Caco-2 (cell line): ENCODE measurements around the gene HSPB6. TPM values are rescaled to one million over a fixed set of nuclear protein-coding genes. Genes with fewer than 3 reads are reported as not detected.

ENCODE experiments used
- BruUV-seq: library from RNA; stranded (reverse); fragments of 400-500 nt; replicated peaks from 2 replicates; lab custom pipeline; 2021; lab: Mats Ljungman, UMichigan
- CTCF ChIA-PET: fragments of 300-600 bp; sonication (Branson Sonifier 250); formaldehyde crosslinking; loops from one replicate; lab custom pipeline; 2022; ENCODE audit warnings: antibody characterized with exemption; lab: Charles Lee
- POLR2A ChIA-PET: fragments of 300-600 bp; sonication (Branson Sonifier 250); formaldehyde crosslinking; loops from one replicate; lab custom pipeline; 2022; ENCODE audit warnings: antibody characterized with exemption; lab: Charles Lee
- DNase-seq, 2 experiments: peaks; one replicate each; pipeline versions ENCODE4 v3.0.0 to v3.0.0-alpha.2; 2020 to 2022
- H3K27me3 ChIP-seq: replicated peaks from 2 replicates; pipeline ENCODE4 v1.6.0; 2011; ENCODE audit warnings: low read length; ENCODE audit not compliant: control insufficient read depth, insufficient read depth
- H3K36me3 ChIP-seq: 2 replicates; pipeline ENCODE4 v1.5.1; 2011; ENCODE audit warnings: low read length; ENCODE audit not compliant: control insufficient read depth, insufficient read depth
- H3K4me1 ChIP-seq: fragments of 250-450 bp; sonication (Bioruptor Pico); 2 replicates; pipeline ENCODE4 v1.5.1; 2020; ENCODE audit warnings: mild to moderate bottlenecking
- H3K4me3 ChIP-seq: 2 replicates; pipeline ENCODE4 v1.5.1; 2011; ENCODE audit warnings: low read depth, mild to moderate bottlenecking, control low read depth, low read length
- H3K9me3 ChIP-seq: fragments of 250-450 bp; sonication (Bioruptor Pico); 2 replicates; pipeline ENCODE4 v1.5.1; 2020; ENCODE audit warnings: mild to moderate bottlenecking, moderate library complexity
- H3K27ac Mint-ChIP-seq: one replicate; pipeline ENCODE4 v1.8.0; 2022; ENCODE audit warnings: mixed read lengths; ENCODE audit not compliant: unreplicated experiment
- H3K27me3 Mint-ChIP-seq: one replicate; pipeline ENCODE4 v1.8.0; 2022; ENCODE audit warnings: mixed read lengths; ENCODE audit not compliant: insufficient read depth, unreplicated experiment
- H3K36me3 Mint-ChIP-seq: one replicate; pipeline ENCODE4 v1.8.0; 2022; ENCODE audit warnings: mild to moderate bottlenecking, mixed read lengths; ENCODE audit not compliant: insufficient read depth, unreplicated experiment
- H3K4me1 Mint-ChIP-seq: one replicate; pipeline ENCODE4 v1.8.0; 2022; ENCODE audit warnings: low read depth, mixed read lengths; ENCODE audit not compliant: unreplicated experiment
- H3K4me3 Mint-ChIP-seq: one replicate; pipeline ENCODE4 v1.8.0; 2022; ENCODE audit warnings: mild to moderate bottlenecking, moderate library complexity, mixed read lengths; ENCODE audit not compliant: unreplicated experiment
- H3K9me3 Mint-ChIP-seq: one replicate; pipeline ENCODE4 v1.8.0; 2022; ENCODE audit warnings: mixed read lengths; ENCODE audit not compliant: unreplicated experiment
- intact Hi-C: fragments of 100-400 bp; cut with micrococcal nuclease; formaldehyde crosslinking; loops from one replicate; pipeline ENCODE4 v1.10.0; 2022; ENCODE audit not compliant: unreplicated experiment
- total RNA-seq: library from RNA; stranded (reverse); gene quantifications from 2 replicates; pipeline ENCODE4 v1.2.3, GENCODE V29; 2022
- TF ChIP-seq, protein P1 (sequence below), 2 experiments: fragments of 200-600 bp in 1 of 2; IDR thresholded peaks; 1 replicate in 1 of 2; 2 replicates in 1 of 2; pipeline versions ENCODE4 v1.5.1 to v1.8.0; 2011 to 2022; ENCODE audit warnings: antibody characterized with exemption in 1 of 2, control low read depth in 1 of 2, inconsistent platforms in 1 of 2, low read depth in 1 of 2, low read length in 1 of 2, mild to moderate bottlenecking in 1 of 2, moderate library complexity in 1 of 2; ENCODE audit not compliant: insufficient read depth in 1 of 2, severe bottlenecking in 1 of 2, unreplicated experiment in 1 of 2

HSPB6 gene
- total RNA-seq, 1 experiment from 2014 or later = 0.48 TPM

- BruUV-seq = no TSS peak
- H3K27ac Mint-ChIP-seq = no peak overlapping the region
Observed at GRCh38 chr19:35736913-35737886, 19.6 kb downstream of the HSPB6 start.

DNA sequence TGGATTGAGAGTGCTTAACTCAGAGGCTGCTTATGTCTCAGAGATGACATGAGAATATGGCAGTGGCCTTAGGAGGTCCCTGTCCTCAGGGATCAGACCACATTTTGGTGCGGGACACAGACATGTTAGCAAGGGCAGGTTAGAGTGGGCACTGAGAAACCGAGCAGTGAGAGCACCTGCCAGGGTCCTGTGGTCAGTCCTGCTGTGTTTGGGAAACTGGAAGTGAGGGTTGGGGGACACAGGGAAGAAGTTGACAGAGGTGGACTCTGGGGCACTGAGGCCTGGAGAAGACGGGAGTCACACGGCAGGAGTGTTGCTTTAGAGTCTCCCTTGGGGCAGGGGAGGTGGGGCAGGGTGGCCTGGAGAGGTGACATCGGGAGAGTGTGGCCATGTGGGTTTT is 21.9 kb downstream of the HSPB6 start:
- H3K4me3 Mint-ChIP-seq = no peak overlapping the region
- CTCF ChIA-PET = no interaction called here
- no peaks in the 10 kb centered on the region for H3K4me1 Mint-ChIP-seq
- BruUV-seq = no TSS peak
- intact Hi-C loops = no loop called here
- H3K36me3 Mint-ChIP-seq = peaks cover 80% of the 10 kb centered on the region
- H3K4me1 ChIP-seq = peaks cover 4% of the 10 kb centered on the region; the same call in 1 of the 2 replicates
- H3K27ac Mint-ChIP-seq = no peak overlapping the region
- H3K9me3 Mint-ChIP-seq = no peaks in the 10 kb centered on the region
- no peaks in the 10 kb centered on the region for H3K9me3 ChIP-seq
- DNase-seq = no peak
- H3K27me3 ChIP-seq = no peaks in the 10 kb centered on the region
- H3K27me3 Mint-ChIP-seq = no peaks in the 10 kb centered on the region
- peaks cover 15% of the 10 kb centered on the region for H3K36me3 ChIP-seq
- TF ChIP-seq, protein P1, sequence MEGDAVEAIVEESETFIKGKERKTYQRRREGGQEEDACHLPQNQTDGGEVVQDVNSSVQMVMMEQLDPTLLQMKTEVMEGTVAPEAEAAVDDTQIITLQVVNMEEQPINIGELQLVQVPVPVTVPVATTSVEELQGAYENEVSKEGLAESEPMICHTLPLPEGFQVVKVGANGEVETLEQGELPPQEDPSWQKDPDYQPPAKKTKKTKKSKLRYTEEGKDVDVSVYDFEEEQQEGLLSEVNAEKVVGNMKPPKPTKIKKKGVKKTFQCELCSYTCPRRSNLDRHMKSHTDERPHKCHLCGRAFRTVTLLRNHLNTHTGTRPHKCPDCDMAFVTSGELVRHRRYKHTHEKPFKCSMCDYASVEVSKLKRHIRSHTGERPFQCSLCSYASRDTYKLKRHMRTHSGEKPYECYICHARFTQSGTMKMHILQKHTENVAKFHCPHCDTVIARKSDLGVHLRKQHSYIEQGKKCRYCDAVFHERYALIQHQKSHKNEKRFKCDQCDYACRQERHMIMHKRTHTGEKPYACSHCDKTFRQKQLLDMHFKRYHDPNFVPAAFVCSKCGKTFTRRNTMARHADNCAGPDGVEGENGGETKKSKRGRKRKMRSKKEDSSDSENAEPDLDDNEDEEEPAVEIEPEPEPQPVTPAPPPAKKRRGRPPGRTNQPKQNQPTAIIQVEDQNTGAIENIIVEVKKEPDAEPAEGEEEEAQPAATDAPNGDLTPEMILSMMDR (IDR thresholded peaks at IDR 0.05; ENCODE audit: insufficient read depth in 1 of 2, low read depth in 1 of 2, low read length in 1 of 2, severe bottlenecking in 1 of 2, unreplicated experiment in 1 of 2) = no peak
- H3K4me3 ChIP-seq = no peak overlapping the region
- POLR2A ChIA-PET = no interaction called here

More at GRCh38 chr19:35736913-35737886, 19.6 kb downstream of the HSPB6 start:
- peaks cover 7% of the 10 kb centered on the region for H3K4me1 Mint-ChIP-seq
- Histone ChIP-seq H3K4me1 (peaks cover 4% of the 10 kb centered on the region; the same call in 1 of the 2 replicates), H3K27me3 (no peaks in the 10 kb centered on the region), H3K36me3 (peaks cover 12% of the 10 kb centered on the region), H3K4me3 (no peak overlapping the region), H3K9me3 (no peaks in the 10 kb centered on the region)
- ChIA-PET CTCF (interaction anchor here (0.9 to 1.6 kb wide), 4 partner anchors 9 to 194 kb away, joined by 3 to 7 read pairs (median 5); partner anchors contain the start of genes PSENEN and U2AF1L4), POLR2A (no interaction called here)
- H3K4me3 Mint-ChIP-seq = no peak overlapping the region
- intact Hi-C loops = no loop called here
- no peaks in the 10 kb centered on the region for H3K9me3 Mint-ChIP-seq
- peaks cover 76% of the 10 kb centered on the region for H3K36me3 Mint-ChIP-seq
- no peak for DNase-seq
- H3K27me3 Mint-ChIP-seq = no peaks in the 10 kb centered on the region
- TF ChIP-seq, protein P1 (IDR thresholded peaks at IDR 0.05; ENCODE audit: insufficient read depth in 1 of 2, low read depth in 1 of 2, low read length in 1 of 2, severe bottlenecking in 1 of 2, unreplicated experiment in 1 of 2) = peak in 1 of 2 experiments; percentile 42

GRCh38 chr19:35734273-35734672 is 22.6 kb downstream of the HSPB6 start:
- no peaks in the 10 kb centered on the region for H3K27me3 Mint-ChIP-seq
- DNase-seq = no peak
- H3K4me3 Mint-ChIP-seq = peak overlapping the region; percentile 6
- BruUV-seq = no TSS peak
- ChIA-PET CTCF (no interaction called here), POLR2A (no interaction called here)
- H3K4me1 Mint-ChIP-seq = no peaks in the 10 kb centered on the region
- Histone ChIP-seq H3K27me3 (no peaks in the 10 kb centered on the region), H3K9me3 (no peaks in the 10 kb centered on the region), H3K36me3 (peaks cover 15% of the 10 kb centered on the region), H3K4me1 (no peaks in the 10 kb centered on the region), H3K4me3 (no peak overlapping the region)
- no peak overlapping the region for H3K27ac Mint-ChIP-seq
- intact Hi-C loops = no loop called here
- peaks cover 81% of the 10 kb centered on the region for H3K36me3 Mint-ChIP-seq
- no peaks in the 10 kb centered on the region for H3K9me3 Mint-ChIP-seq
- TF ChIP-seq, protein P1 (IDR thresholded peaks at IDR 0.05; ENCODE audit: insufficient read depth in 1 of 2, low read depth in 1 of 2, low read length in 1 of 2, severe bottlenecking in 1 of 2, unreplicated experiment in 1 of 2) = no peak
